K562 (cell line): Measurements from ENCODE around the gene TUBB4B. TPM values are rescaled to one million over a fixed set of nuclear protein-coding genes. Genes with fewer than 3 reads are reported as not detected.

Experiments
- ATAC-seq: fragments of 200-7000 bp; cut with Tn5 transposase; 3 replicates; pipeline ENCODE4 v1.9.1; 2020; ENCODE audit warnings: moderate library complexity
- BruUV-seq: library from RNA; stranded (reverse); fragments of 400-500 nt; replicated peaks from 2 replicates; lab custom pipeline; 2021; lab: Mats Ljungman, UMichigan
- CTCF ChIA-PET: fragments of 300-600 bp; formaldehyde crosslinking; extraction: SDS; loops from one replicate; lab custom pipeline; 2021; ENCODE audit warnings: low intra/inter-chr PET ratio; lab: Yijun Ruan, JAX
- POLR2A ChIA-PET: fragments of 300-600, 350-650 bp; sonication (Branson Sonifier 250); formaldehyde crosslinking; extraction: SDS; loops from one replicate; lab custom pipeline; 2021; ENCODE audit warnings: antibody characterized with exemption, inconsistent platforms; lab: Yijun Ruan, JAX
- DNase-seq, 4 experiments: peaks; one replicate each; pipeline versions ENCODE4 v3.0.0 to v3.0.0-alpha.2; 2011 to 2018; ENCODE audit warnings: low spot score in 3 of 4, mixed read lengths in 3 of 4; ENCODE audit errors: extremely low read depth in 1 of 4
- FAIRE-seq: peaks from 2 replicates; lab custom pipeline; 2011; peaks lifted over from hg19 to GRCh38; lab: Jason Lieb, UNC
- H2AFZ ChIP-seq: 2 replicates; pipeline ENCODE4 v1.6.0; 2011; ENCODE audit warnings: low read depth, low read length, control low read depth, inconsistent platforms
- H3K27ac ChIP-seq: fragments of 200-600 bp; 3 replicates; pipeline ENCODE4 v1.8.0; 2011; ENCODE audit warnings: low read depth, mild to moderate bottlenecking, control low read depth, inconsistent platforms, low read length, moderate library complexity, mixed read lengths; ENCODE audit errors: extremely low read depth
- H3K27me3 ChIP-seq, 2 experiments: fragments of 300-600 bp in 1 of 2; 2 replicates in 1 of 2; 3 replicates in 1 of 2; pipeline versions ENCODE4 v1.6.0 to v1.8.0; 2011; ENCODE audit warnings: inconsistent platforms in 2 of 2, low read length in 2 of 2, mild to moderate bottlenecking in 1 of 2, mixed read lengths in 1 of 2, moderate library complexity in 1 of 2; ENCODE audit not compliant: control insufficient read depth in 2 of 2, insufficient read depth in 2 of 2
- H3K36me3 ChIP-seq: fragments of 300-600 bp; 3 replicates; pipeline ENCODE4 v1.8.0; 2011; ENCODE audit warnings: mild to moderate bottlenecking, low read length, inconsistent platforms; ENCODE audit not compliant: control insufficient read depth, insufficient read depth
- H3K4me1 ChIP-seq, 2 experiments: fragments of 200-600 bp in 1 of 2; replicated peaks in 1 of 2; 2 replicates in 1 of 2; 3 replicates in 1 of 2; pipeline versions ENCODE4 v1.5.1 to v1.8.0; 2011; ENCODE audit warnings: inconsistent platforms in 2 of 2, low read length in 2 of 2, mild to moderate bottlenecking in 1 of 2, mixed read lengths in 1 of 2, moderate library complexity in 1 of 2; ENCODE audit not compliant: control insufficient read depth in 2 of 2, insufficient read depth in 2 of 2
- H3K4me2 ChIP-seq: 2 replicates; pipeline ENCODE4 v1.6.1; 2011; ENCODE audit warnings: low read length, control low read depth, inconsistent platforms, mixed read lengths; ENCODE audit not compliant: insufficient read depth
- H3K4me3 ChIP-seq: fragments of 200-600 bp; sonication (generic), shearing (Covaris generic); 2 replicates; pipeline ENCODE4 v1.5.1; 2016; ENCODE audit warnings: control low read depth, inconsistent platforms
- H3K79me2 ChIP-seq: fragments of 200-600 bp; 3 replicates; pipeline ENCODE4 v1.8.0; 2011; ENCODE audit warnings: low read length, inconsistent platforms; ENCODE audit not compliant: control insufficient read depth, insufficient read depth
- H3K9ac ChIP-seq, 2 experiments: 2 replicates each; pipeline versions ENCODE4 v1.6.0 to v1.6.1; 2011; ENCODE audit warnings: low read depth in 2 of 2, low read length in 2 of 2, control low read depth in 1 of 2, inconsistent platforms in 1 of 2, mild to moderate bottlenecking in 1 of 2, mixed read lengths in 1 of 2; ENCODE audit not compliant: insufficient read depth in 1 of 2
- H3K9me1 ChIP-seq: one replicate; pipeline ENCODE4 v1.6.0; 2011; ENCODE audit warnings: inconsistent platforms, mild to moderate bottlenecking, low read length, moderate library complexity; ENCODE audit not compliant: control insufficient read depth, insufficient read depth
- H3K9me3 ChIP-seq: replicated peaks from 2 replicates; pipeline ENCODE4 v1.5.1; 2011; ENCODE audit warnings: low read depth, low read length, inconsistent platforms; ENCODE audit not compliant: control insufficient read depth, insufficient read depth
- H4K20me1 ChIP-seq: replicated peaks from 2 replicates; pipeline ENCODE4 v1.6.1; 2011; ENCODE audit warnings: low read length, inconsistent platforms, mixed read lengths; ENCODE audit not compliant: control insufficient read depth, insufficient read depth
- CREM ChIP-seq: IDR thresholded peaks from 2 replicates; pipeline ENCODE4 v1.6.1; 2014; ENCODE audit warnings: antibody characterized with exemption, low read depth
- HMG20B ChIP-seq: fragments of 250-450 bp; sonication (Bioruptor Pico); IDR thresholded peaks from 2 replicates; pipeline ENCODE4 v1.5.0; 2021; ENCODE audit warnings: mild to moderate bottlenecking
- HNRNPL ChIP-seq: fragments of 200-400 bp; formaldehyde crosslinking; IDR thresholded peaks from 2 replicates; pipeline ENCODE4 v1.6.1; 2017; ENCODE audit warnings: low read depth, mild to moderate bottlenecking, low read length
- NFE2 ChIP-seq: IDR thresholded peaks from 2 replicates; pipeline ENCODE4 v1.6.1; 2014; ENCODE audit warnings: antibody characterized with exemption, low read depth
- PCBP2 ChIP-seq: fragments of 200-400 bp; formaldehyde crosslinking; IDR thresholded peaks from 2 replicates; pipeline ENCODE4 v1.6.1; 2018; ENCODE audit warnings: low read length, low read depth, mild to moderate bottlenecking, moderate library complexity; ENCODE audit not compliant: poor library complexity, severe bottlenecking
- SAFB2 ChIP-seq: fragments of 200-400 bp; formaldehyde crosslinking; IDR thresholded peaks from 2 replicates; pipeline ENCODE4 v1.6.1; 2018; ENCODE audit warnings: borderline replicate concordance, low read length, low read depth, moderate library complexity; ENCODE audit not compliant: severe bottlenecking
- SMAD1 ChIP-seq: fragments of 150-350 bp; IDR thresholded peaks from 2 replicates; pipeline ENCODE4 v1.6.1; 2014; ENCODE audit warnings: low read length, low read depth; ENCODE audit not compliant: partially characterized antibody
- SUPT5H ChIP-seq: fragments of 450-650 bp; IDR thresholded peaks from 2 replicates; pipeline ENCODE4 v1.6.1; 2016
- TSC22D4 ChIP-seq: fragments of 450-650 bp; IDR thresholded peaks from 2 replicates; pipeline ENCODE4 v1.6.1; 2016; ENCODE audit warnings: missing genetic modification characterization, missing biosample characterization, control low read depth
- ZC3H8 ChIP-seq: fragments of 450-650 bp; IDR thresholded peaks from 2 replicates; pipeline ENCODE4 v1.6.1; 2017
- ZFP1 ChIP-seq: fragments of 450-650 bp; formaldehyde crosslinking; IDR thresholded peaks from 2 replicates; pipeline ENCODE4 v1.4.0; 2020; ENCODE audit warnings: mild to moderate bottlenecking, mixed read lengths
- ZNF507 ChIP-seq: conservative IDR thresholded peaks from 2 replicates; pipeline ENCODE4 v1.6.1; 2017; ENCODE audit warnings: missing genetic modification characterization, missing compliant biosample characterization
- WGBS: fragments of 100-300 bp; shearing (Covaris generic); methylation state at CpG from one replicate; pipeline ENCODE4 v1.1.6; 2016; ENCODE audit warnings: low coverage, mixed read lengths; ENCODE audit not compliant: insufficient coverage; ENCODE audit errors: missing lambda C conversion rate; 5-methylcytosine and 5-hydroxymethylcytosine counted together
- in situ Hi-C: fragments of 300-500 bp; cut with MboI; formaldehyde crosslinking; loops from 4 replicates; pipeline ENCODE4 v1.15.0; 2018; ENCODE audit warnings: inconsistent platforms, mixed read lengths
- intact Hi-C: fragments of 100-400 bp; cut with micrococcal nuclease; formaldehyde crosslinking; loops from 2 replicates; pipeline ENCODE4 v1.14.2; 2022
- polyA plus RNA-seq, 8 experiments: library from polyadenylated mRNA; depleted of rRNA in 4 of 8; stranded (reverse) in 5 of 8; unstranded in 3 of 8; fragments of >200 nt; fragmentation: Nextera tagmentation in 2 of 8; fragmentation: Illumina TruSeq in 1 of 8; extraction: Ambion mirVana in 2 of 8; extraction: Trizol in 1 of 8; gene quantifications; 2 replicates each; pipeline versions ENCODE4 v1.2.1 to v1.2.3, GENCODE V29; 2011 to 2014; ENCODE audit warnings: inconsistent platforms in 1 of 8, missing spikeins in 1 of 8
- total RNA-seq, 7 experiments: library from RNA; depleted of rRNA in 6 of 7; stranded (reverse); fragments of >200 nt in 6 of 7; fragmentation: Illumina TruSeq in 2 of 7; extraction: Trizol in 2 of 7; gene quantifications; 2 replicates each; pipeline versions ENCODE4 v1.2.1 to v1.2.3, GENCODE V29; 2011 to 2021; ENCODE audit warnings: low replicate concordance in 1 of 7
- TF ChIP-seq, protein P1 (sequence below): fragments of 200-800 bp; sonication (Bioruptor generic); IDR thresholded peaks from 2 replicates; pipeline ENCODE4 v1.6.1; 2017; ENCODE audit warnings: missing genetic modification characterization, missing compliant biosample characterization
- TF ChIP-seq, protein P2 (sequence below): sonication (generic); formaldehyde crosslinking; IDR thresholded peaks from 2 replicates; pipeline ENCODE4 v1.8.1; 2023; ENCODE audit warnings: mild to moderate bottlenecking, missing genetic modification reagents
- TF ChIP-seq, protein P3 (sequence below): fragments of 450-650 bp; IDR thresholded peaks from 2 replicates; pipeline ENCODE4 v1.6.1; 2016; ENCODE audit warnings: missing biosample characterization, missing genetic modification characterization
- TF ChIP-seq, protein P4 (sequence below), 3 experiments: fragments of 200-800 bp in 1 of 3; sonication (Bioruptor generic) in 1 of 3; sonication (generic) in 1 of 3; formaldehyde crosslinking in 1 of 3; IDR thresholded peaks; 2 replicates each; pipeline versions ENCODE4 v1.6.1 to v1.8.0; 2016 to 2022; ENCODE audit warnings: mild to moderate bottlenecking in 2 of 3, missing compliant biosample characterization in 2 of 3, missing genetic modification characterization in 2 of 3, missing genetic modification reagents in 1 of 3

The TUBB4B gene
- total and polyA plus RNA-seq, 9 of the 15 experiments (the other 6 are each of a cell fraction or from before 2014, with no cell fraction given), result 24.1 to 443 (median 268) TPM

DNA sequence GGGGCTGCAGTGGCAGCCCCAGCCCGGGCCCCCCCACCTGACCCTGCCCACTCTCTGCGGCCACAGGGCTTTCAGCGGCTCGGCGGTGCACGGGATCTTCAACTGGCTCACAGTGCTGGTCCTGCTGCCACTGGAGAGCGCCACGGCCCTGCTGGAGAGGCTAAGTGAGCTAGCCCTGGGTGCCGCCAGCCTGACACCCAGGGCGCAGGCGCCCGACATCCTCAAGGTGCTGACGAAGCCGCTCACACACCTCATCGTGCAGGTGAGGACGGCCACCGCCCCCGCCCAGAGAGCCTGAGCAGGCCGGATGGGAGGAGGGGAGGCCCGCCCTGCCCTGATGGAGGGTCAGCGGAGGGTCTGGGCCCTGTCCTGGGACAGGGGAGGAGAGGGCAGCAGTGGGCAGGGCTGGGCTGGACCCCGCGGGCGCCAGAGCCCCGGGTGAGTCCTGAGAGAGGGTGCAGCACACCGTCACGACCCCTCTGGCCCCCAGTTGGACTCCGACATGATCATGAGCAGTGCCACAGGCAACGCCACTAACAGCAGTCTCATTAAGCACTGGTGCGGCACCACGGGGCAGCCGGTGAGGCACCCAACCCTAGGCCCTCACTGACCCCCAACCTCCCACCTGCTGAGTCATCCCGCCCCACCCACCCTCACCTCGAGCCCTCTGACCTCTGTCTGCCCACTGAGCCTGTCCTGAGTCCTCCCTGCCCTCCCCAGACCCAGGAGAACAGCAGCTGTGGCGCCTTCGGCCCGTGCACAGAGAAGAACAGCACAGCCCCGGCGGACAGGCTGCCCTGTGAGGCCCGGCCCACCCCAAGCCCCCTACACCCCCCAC is 7.7 kb upstream of the TUBB4B start:
- POLR2A ChIA-PET, result interaction anchor here (1.1 kb wide), 1 partner anchor 13 kb away, joined by 6 read pairs; no protein-coding TSS in a partner anchor
- Histone ChIP-seq H3K9ac (peak overlapping the region in 1 of 2 experiments; percentile 70; a peak in 2 of 4 replicates), H3K36me3 (no peaks in the 10 kb centered on the region), H3K79me2 (peaks cover 5% of the 10 kb centered on the region), H3K27ac (no peak overlapping the region), H3K4me1 (peaks cover 17 to 100% of the 10 kb centered on the region in 2 experiments), H3K27me3 (no peaks in the 10 kb centered on the region), H3K9me3 (no peaks in the 10 kb centered on the region), H2AFZ (no peak overlapping the region), H4K20me1 (no peaks in the 10 kb centered on the region), H3K9me1 (peaks cover 4% of the 10 kb centered on the region), H3K4me3 (no peak overlapping the region), H3K4me2 (no peak overlapping the region)
- DNase-seq (peak; percentile 34 to 65 (median 48)), ATAC-seq (no peak), FAIRE-seq (no peak)
- intact Hi-C loops, result no loop called here
- no TSS peak for BruUV-seq
- in situ Hi-C loops, result loop anchor here (25.0 kb wide), 1 partner anchor 446 kb away; the partner anchor contains the start of genes CCDC183 and TMEM141
- CTCF ChIA-PET, result no interaction called here
- WGBS, result 58% methylated on average over 9 of the region's 40 CpGs
- 0 out of 2 replicates have a peak, but pooled peaks have one; percentile 30 for TF ChIP-seq HNRNPL
- TF ChIP-seq, protein P1, sequence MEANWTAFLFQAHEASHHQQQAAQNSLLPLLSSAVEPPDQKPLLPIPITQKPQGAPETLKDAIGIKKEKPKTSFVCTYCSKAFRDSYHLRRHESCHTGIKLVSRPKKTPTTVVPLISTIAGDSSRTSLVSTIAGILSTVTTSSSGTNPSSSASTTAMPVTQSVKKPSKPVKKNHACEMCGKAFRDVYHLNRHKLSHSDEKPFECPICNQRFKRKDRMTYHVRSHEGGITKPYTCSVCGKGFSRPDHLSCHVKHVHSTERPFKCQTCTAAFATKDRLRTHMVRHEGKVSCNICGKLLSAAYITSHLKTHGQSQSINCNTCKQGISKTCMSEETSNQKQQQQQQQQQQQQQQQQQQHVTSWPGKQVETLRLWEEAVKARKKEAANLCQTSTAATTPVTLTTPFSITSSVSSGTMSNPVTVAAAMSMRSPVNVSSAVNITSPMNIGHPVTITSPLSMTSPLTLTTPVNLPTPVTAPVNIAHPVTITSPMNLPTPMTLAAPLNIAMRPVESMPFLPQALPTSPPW (CRISPR knock-in tag), result no peak
- TF ChIP-seq, protein P2, sequence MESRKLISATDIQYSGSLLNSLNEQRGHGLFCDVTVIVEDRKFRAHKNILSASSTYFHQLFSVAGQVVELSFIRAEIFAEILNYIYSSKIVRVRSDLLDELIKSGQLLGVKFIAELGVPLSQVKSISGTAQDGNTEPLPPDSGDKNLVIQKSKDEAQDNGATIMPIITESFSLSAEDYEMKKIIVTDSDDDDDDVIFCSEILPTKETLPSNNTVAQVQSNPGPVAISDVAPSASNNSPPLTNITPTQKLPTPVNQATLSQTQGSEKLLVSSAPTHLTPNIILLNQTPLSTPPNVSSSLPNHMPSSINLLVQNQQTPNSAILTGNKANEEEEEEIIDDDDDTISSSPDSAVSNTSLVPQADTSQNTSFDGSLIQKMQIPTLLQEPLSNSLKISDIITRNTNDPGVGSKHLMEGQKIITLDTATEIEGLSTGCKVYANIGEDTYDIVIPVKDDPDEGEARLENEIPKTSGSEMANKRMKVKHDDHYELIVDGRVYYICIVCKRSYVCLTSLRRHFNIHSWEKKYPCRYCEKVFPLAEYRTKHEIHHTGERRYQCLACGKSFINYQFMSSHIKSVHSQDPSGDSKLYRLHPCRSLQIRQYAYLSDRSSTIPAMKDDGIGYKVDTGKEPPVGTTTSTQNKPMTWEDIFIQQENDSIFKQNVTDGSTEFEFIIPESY (CRISPR knock-in tag), result peak; percentile 82
- TF ChIP-seq TSC22D4 (tag), result no peak
- TF ChIP-seq, protein P3, sequence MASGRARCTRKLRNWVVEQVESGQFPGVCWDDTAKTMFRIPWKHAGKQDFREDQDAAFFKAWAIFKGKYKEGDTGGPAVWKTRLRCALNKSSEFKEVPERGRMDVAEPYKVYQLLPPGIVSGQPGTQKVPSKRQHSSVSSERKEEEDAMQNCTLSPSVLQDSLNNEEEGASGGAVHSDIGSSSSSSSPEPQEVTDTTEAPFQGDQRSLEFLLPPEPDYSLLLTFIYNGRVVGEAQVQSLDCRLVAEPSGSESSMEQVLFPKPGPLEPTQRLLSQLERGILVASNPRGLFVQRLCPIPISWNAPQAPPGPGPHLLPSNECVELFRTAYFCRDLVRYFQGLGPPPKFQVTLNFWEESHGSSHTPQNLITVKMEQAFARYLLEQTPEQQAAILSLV (tag), result no peak
- no peak for TF ChIP-seq HMG20B
- peak; percentile 37; the same call in 1 of the 2 replicates for TF ChIP-seq NFE2
- TF ChIP-seq, protein P4, sequence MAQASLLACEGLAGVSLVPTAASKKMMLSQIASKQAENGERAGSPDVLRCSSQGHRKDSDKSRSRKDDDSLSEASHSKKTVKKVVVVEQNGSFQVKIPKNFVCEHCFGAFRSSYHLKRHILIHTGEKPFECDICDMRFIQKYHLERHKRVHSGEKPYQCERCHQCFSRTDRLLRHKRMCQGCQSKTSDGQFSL (CRISPR knock-in tag; IDR thresholded peaks at IDR 0.05), result no peak
- TF ChIP-seq, protein P4 (tag; IDR thresholded peaks at IDR 0.05), result 0 out of 4 replicates have a peak, but pooled peaks of 1 of the 2 experiments have one; percentile 17
- no peak for TF ChIP-seq ZNF507 (tag)
- TF ChIP-seq ZC3H8, result no peak
- TF ChIP-seq PCBP2, result no peak
- no peak for TF ChIP-seq SAFB2
- no peak for TF ChIP-seq ZFP1
- no peak for TF ChIP-seq CREM
- no peak for TF ChIP-seq SUPT5H
- TF ChIP-seq SMAD1, result no peak
